Osteocyte (in vitro differentiated cells): Measurements from ENCODE around the gene FBXO36. TPM values are rescaled to one million over a fixed set of nuclear protein-coding genes. Genes with fewer than 3 reads are reported as not detected.
"Not testable (repeated sequence)": the region's sequence is repeated elsewhere in the genome, so short reads cannot be mapped to it uniquely, and the experiment has no call there.

Source experiments
- DNase-seq: peaks from one replicate; pipeline ENCODE4 v3.0.0; 2021; ENCODE audit warnings: mixed read lengths; ENCODE audit not compliant: unreplicated experiment; ENCODE audit errors: extremely low spot score
- H3K27ac Mint-ChIP-seq: one replicate; pipeline ENCODE4 v1.8.0; 2021; ENCODE audit warnings: mild to moderate bottlenecking, mixed read lengths; ENCODE audit not compliant: unreplicated experiment
- H3K27me3 Mint-ChIP-seq: one replicate; pipeline ENCODE4 v1.8.0; 2021; ENCODE audit warnings: mixed read lengths; ENCODE audit not compliant: unreplicated experiment
- H3K36me3 Mint-ChIP-seq: one replicate; pipeline ENCODE4 v1.8.0; 2021; ENCODE audit warnings: mixed read lengths; ENCODE audit not compliant: unreplicated experiment
- H3K4me1 Mint-ChIP-seq: one replicate; pipeline ENCODE4 v1.8.0; 2021; ENCODE audit warnings: mixed read lengths; ENCODE audit not compliant: unreplicated experiment
- H3K4me3 Mint-ChIP-seq: one replicate; pipeline ENCODE4 v1.8.0; 2021; ENCODE audit warnings: mild to moderate bottlenecking, moderate library complexity, mixed read lengths; ENCODE audit not compliant: unreplicated experiment
- H3K9me3 Mint-ChIP-seq: one replicate; pipeline ENCODE4 v1.8.0; 2021; ENCODE audit warnings: mixed read lengths; ENCODE audit not compliant: unreplicated experiment
- CTCF ChIP-seq: fragments of 200-600 bp; sonication (generic); IDR thresholded peaks from 2 replicates; pipeline ENCODE4 v1.5.0; 2021; ENCODE audit warnings: antibody characterized with exemption, mild to moderate bottlenecking, moderate library complexity
- total RNA-seq: library from RNA; stranded (reverse); gene quantifications from 2 replicates; pipeline ENCODE4 v1.2.1, GENCODE V29; 2021

Gene FBXO36
- total RNA-seq, 1 donor from 2014 or later, result 4.8 TPM

- DNase-seq, result no peak
- peaks cover 32% of the 10 kb centered on the region for H3K4me1 Mint-ChIP-seq
- no peaks in the 10 kb centered on the region for H3K9me3 Mint-ChIP-seq
- TF ChIP-seq CTCF, result no peak
- no peak overlapping the region for H3K4me3 Mint-ChIP-seq
- no peaks in the 10 kb centered on the region for H3K27me3 Mint-ChIP-seq
- H3K36me3 Mint-ChIP-seq, result peaks cover 8% of the 10 kb centered on the region
- H3K27ac Mint-ChIP-seq, result no peak overlapping the region
Measured at GRCh38 chr2:229900012-229900411, 22.3 kb upstream of the FBXO36 start.

- H3K27ac Mint-ChIP-seq, H3K9me3 Mint-ChIP-seq, H3K27me3 Mint-ChIP-seq, H3K4me3 Mint-ChIP-seq, DNase-seq: not testable (repeated sequence)
- peaks cover 32% of the 10 kb centered on the region for H3K4me1 Mint-ChIP-seq
- H3K36me3 Mint-ChIP-seq, result peaks cover 12% of the 10 kb centered on the region
Measured at GRCh38 chr2:229900514-229900913, 21.8 kb upstream of the FBXO36 start.

- Mint-ChIP-seq H3K4me1 (peaks cover 30% of the 10 kb centered on the region), H3K9me3 (no peaks in the 10 kb centered on the region), H3K27ac (peak overlapping the region; percentile 79), H3K36me3 (peaks cover 13% of the 10 kb centered on the region), H3K4me3 (no peak overlapping the region), H3K27me3 (no peaks in the 10 kb centered on the region)
- TF ChIP-seq CTCF, result no peak
- no peak for DNase-seq
Measured at GRCh38 chr2:229901819-229902218, 20.5 kb upstream of the FBXO36 start.

- H3K4me1 Mint-ChIP-seq, result peaks cover 33% of the 10 kb centered on the region
- DNase-seq, result no peak
- H3K27me3 Mint-ChIP-seq, result no peaks in the 10 kb centered on the region
- peaks cover 20% of the 10 kb centered on the region for H3K36me3 Mint-ChIP-seq
- no peak overlapping the region for H3K4me3 Mint-ChIP-seq
- H3K9me3 Mint-ChIP-seq, result no peaks in the 10 kb centered on the region
- no peak overlapping the region for H3K27ac Mint-ChIP-seq
- TF ChIP-seq CTCF, result no peak
Measured at GRCh38 chr2:229903037-229903436, 19.3 kb upstream of the FBXO36 start.

- H3K36me3 Mint-ChIP-seq, result peaks cover 20% of the 10 kb centered on the region
- H3K27me3 Mint-ChIP-seq, result no peaks in the 10 kb centered on the region
- no peak overlapping the region for H3K4me3 Mint-ChIP-seq
- H3K9me3 Mint-ChIP-seq, result no peaks in the 10 kb centered on the region
- no peak for DNase-seq
- TF ChIP-seq CTCF, result no peak
- no peak overlapping the region for H3K27ac Mint-ChIP-seq
- peaks cover 33% of the 10 kb centered on the region for H3K4me1 Mint-ChIP-seq
Measured at GRCh38 chr2:229905601-229906000, 16.7 kb upstream of the FBXO36 start.

GRCh38 chr2:229909090-229909489 is 13.2 kb upstream of the FBXO36 start:
- no peaks in the 10 kb centered on the region for H3K27me3 Mint-ChIP-seq
- no peak for TF ChIP-seq CTCF
- DNase-seq, result no peak
- H3K36me3 Mint-ChIP-seq, result peaks cover 19% of the 10 kb centered on the region
- H3K4me3 Mint-ChIP-seq, result no peak overlapping the region
- no peak overlapping the region for H3K27ac Mint-ChIP-seq
- H3K4me1 Mint-ChIP-seq, result peaks cover 38% of the 10 kb centered on the region
- no peaks in the 10 kb centered on the region for H3K9me3 Mint-ChIP-seq
